ENCODE measurements around the gene MEGF6.

The MEGF6 gene

DNA sequence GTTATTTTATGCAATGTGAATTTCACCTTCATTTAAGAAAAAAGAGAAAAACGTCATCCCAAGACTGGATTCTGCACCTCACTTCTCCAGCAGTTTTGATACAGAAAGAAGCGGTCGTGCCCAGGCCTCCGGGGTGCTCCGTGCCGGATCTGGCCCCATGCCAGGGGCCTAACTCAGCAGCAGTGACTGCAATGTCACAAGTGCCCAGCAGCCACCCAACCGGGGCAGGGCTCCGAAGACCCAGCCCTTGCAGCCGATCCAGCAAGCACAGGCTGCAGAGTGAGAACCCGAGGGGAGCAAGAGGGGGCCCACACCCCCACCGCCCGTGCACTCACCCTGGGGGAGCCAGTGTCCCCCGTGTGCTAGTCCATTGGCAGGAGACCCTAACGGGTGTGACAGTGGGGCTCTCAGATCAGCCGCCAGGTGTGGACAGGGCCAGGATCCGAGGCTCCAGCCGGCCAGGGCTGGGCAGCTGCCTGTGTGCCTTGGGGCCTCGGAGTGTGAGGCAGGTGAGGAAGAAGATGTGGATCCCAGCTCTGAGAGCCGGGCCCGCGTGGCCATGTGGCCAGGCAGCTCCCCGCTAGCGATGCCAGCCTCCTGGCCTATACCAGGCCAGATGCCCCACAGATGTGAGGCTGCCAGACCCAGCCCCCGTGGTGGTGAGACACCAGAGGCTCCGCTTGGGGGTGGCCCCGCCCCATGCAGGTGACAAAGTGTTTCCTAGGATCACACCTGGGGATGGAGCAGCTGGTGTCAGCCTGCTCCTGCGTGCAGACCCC, 60.6 kb downstream of the MEGF6 start:
- peaks cover 36% of the 10 kb centered on the region for H3K4me1 ChIP-seq (ENCODE audit: control insufficient read depth, insufficient read depth, low read depth, low read length)
- no peaks in the 10 kb centered on the region for H3K79me1 ChIP-seq (replicated peaks; ENCODE audit: low read length, poor library complexity, severe bottlenecking)
- no peak overlapping the region for H2BK5ac ChIP-seq (ENCODE audit: low read depth, low read length, poor library complexity, severe bottlenecking)
- H3K36me3 ChIP-seq (ENCODE audit: control insufficient read depth in 1 of 2, insufficient read depth in 2 of 2, low read depth in 1 of 2, low read length in 2 of 2) = no peaks in the 10 kb centered on the region
- H3K4ac ChIP-seq (ENCODE audit: low read depth in 1 of 2, low read length in 2 of 2) = no peak overlapping the region
- WGBS = 93% methylated on average over 27 of the region's 27 CpGs
- no peak overlapping the region for H3K9ac ChIP-seq (ENCODE audit: low read length)
- H3K18ac ChIP-seq (ENCODE audit: low read depth in 1 of 2, low read length in 2 of 2) = no peak overlapping the region
- no peak overlapping the region for H3K4me2 ChIP-seq (ENCODE audit: low read length, poor library complexity, severe bottlenecking)
- H2AK5ac ChIP-seq (ENCODE audit: low read length, severe bottlenecking) = no peak overlapping the region
- no peak overlapping the region for H3K14ac ChIP-seq (ENCODE audit: low read length in 2 of 2)
- no peak overlapping the region for H4K91ac ChIP-seq (ENCODE audit: low read length)
- H2BK15ac ChIP-seq (ENCODE audit: low read depth, poor library complexity, severe bottlenecking) = no peak overlapping the region
- no peak overlapping the region for H2BK12ac ChIP-seq (ENCODE audit: low read length in 2 of 2)
- H3K9me3 ChIP-seq (ENCODE audit: control insufficient read depth, low read length) = no peaks in the 10 kb centered on the region
- H3K4me3 ChIP-seq (ENCODE audit: insufficient read depth in 1 of 2, low read depth in 1 of 2, low read length in 2 of 2) = no peak overlapping the region
- H4K8ac ChIP-seq (ENCODE audit: low read length) = no peak overlapping the region
- no peak overlapping the region for H2AFZ ChIP-seq (ENCODE audit: low read depth, low read length)
- peaks cover 46 to 85% of the 10 kb centered on the region in 2 experiments for H3K27me3 ChIP-seq (ENCODE audit: control insufficient read depth in 1 of 2, insufficient read depth in 1 of 2, low read length in 2 of 2)
- no peak overlapping the region for H3K23ac ChIP-seq (ENCODE audit: low read length in 2 of 2)
- DNase-seq = no peak
- no peak overlapping the region for H3K27ac ChIP-seq (ENCODE audit: low read length, poor library complexity, severe bottlenecking)
- no peak overlapping the region for H2BK120ac ChIP-seq (ENCODE audit: low read depth, low read length)

DNA sequence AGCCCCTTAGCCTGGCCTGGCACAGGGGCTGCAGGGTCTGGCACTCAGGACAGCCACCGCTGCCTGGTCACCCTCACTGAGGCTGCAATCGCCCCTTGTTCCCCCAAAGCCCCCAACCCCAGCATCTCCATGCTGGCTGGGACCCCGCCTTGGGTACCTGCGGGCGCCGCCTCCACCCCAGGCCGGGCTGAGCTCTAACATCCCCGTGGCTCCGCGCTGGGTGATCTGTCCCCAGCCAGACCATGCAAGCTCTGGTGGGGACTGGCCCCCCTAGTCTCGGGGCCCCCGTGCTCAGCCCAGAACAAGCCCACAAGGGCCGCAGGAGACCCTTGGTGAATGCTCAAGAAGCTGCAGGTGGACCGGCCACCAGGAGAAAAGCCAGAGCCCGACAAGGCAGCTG, 62.4 kb downstream of the MEGF6 start:
- Histone ChIP-seq H2BK120ac (ENCODE audit: low read depth, low read length) (no peak overlapping the region), H3K23ac (ENCODE audit: low read length in 2 of 2) (no peak overlapping the region), H3K27me3 (ENCODE audit: control insufficient read depth in 1 of 2, insufficient read depth in 1 of 2, low read length in 2 of 2) (peaks cover 32 to 85% of the 10 kb centered on the region in 2 experiments), H3K27ac (ENCODE audit: low read length, poor library complexity, severe bottlenecking) (no peak overlapping the region), H3K4me2 (ENCODE audit: low read length, poor library complexity, severe bottlenecking) (no peak overlapping the region), H3K18ac (ENCODE audit: low read depth in 1 of 2, low read length in 2 of 2) (no peak overlapping the region), H3K9me3 (ENCODE audit: control insufficient read depth, low read length) (no peaks in the 10 kb centered on the region), H2BK12ac (ENCODE audit: low read length in 2 of 2) (no peak overlapping the region), H3K9ac (ENCODE audit: low read length) (no peak overlapping the region), H3K36me3 (ENCODE audit: control insufficient read depth in 1 of 2, insufficient read depth in 2 of 2, low read depth in 1 of 2, low read length in 2 of 2) (peaks cover 0 to 6% of the 10 kb centered on the region in 2 experiments), H3K14ac (ENCODE audit: low read length in 2 of 2) (no peak overlapping the region), H3K4me3 (ENCODE audit: insufficient read depth in 1 of 2, low read depth in 1 of 2, low read length in 2 of 2) (no peak overlapping the region), H2BK15ac (ENCODE audit: low read depth, poor library complexity, severe bottlenecking) (no peak overlapping the region), H4K8ac (ENCODE audit: low read length) (no peak overlapping the region), H2AFZ (ENCODE audit: low read depth, low read length) (no peak overlapping the region), H3K4ac (ENCODE audit: low read depth in 1 of 2, low read length in 2 of 2) (no peak overlapping the region), H4K91ac (ENCODE audit: low read length) (no peak overlapping the region), H2AK5ac (ENCODE audit: low read length, severe bottlenecking) (no peak overlapping the region), H3K79me1 (replicated peaks; ENCODE audit: low read length, poor library complexity, severe bottlenecking) (no peaks in the 10 kb centered on the region), H3K4me1 (ENCODE audit: control insufficient read depth, insufficient read depth, low read depth, low read length) (peaks cover 47% of the 10 kb centered on the region), H2BK5ac (ENCODE audit: low read depth, low read length, poor library complexity, severe bottlenecking) (no peak overlapping the region)
- DNase-seq = no peak
- WGBS = 85% methylated on average over 15 of the region's 15 CpGs

DNA sequence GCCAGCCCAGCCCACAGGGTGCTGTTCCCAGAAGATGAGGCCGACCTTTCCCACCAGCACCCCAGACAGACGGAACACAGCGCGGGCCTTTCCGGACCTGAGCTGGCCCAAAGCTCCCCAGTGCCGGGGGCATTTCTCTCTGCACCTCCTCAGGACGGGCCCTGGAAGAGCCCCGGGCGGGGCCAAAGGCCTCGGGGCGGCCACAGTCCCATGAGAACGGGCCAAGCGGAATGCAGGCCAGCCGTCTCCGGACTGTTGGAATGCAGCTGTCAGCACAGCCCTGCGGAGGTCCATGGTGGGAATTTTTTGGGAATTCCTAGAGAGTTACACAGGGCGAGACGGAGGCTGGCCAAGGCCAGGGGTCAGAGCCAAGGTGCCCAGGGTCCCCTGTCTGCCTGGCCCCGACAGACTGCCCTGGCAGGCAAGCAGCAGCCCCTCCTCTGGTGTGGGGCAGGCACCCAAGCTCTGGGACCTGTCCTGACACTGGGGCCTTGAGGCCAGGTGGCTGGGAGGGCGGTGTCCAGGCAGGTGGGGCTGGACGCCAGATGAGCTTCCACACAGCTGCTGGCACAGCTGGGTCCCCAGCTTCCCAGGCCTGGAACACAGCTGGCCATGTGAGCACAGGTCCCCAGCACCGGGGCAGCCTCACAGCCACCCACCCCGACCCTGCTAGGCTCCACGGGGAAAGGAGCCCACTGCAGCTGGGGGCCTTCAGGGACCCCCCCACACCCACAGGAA, 63.0 kb downstream of the MEGF6 start:
- Histone ChIP-seq H3K4me3 (ENCODE audit: insufficient read depth in 1 of 2, low read depth in 1 of 2, low read length in 2 of 2) (no peak overlapping the region), H3K9ac (ENCODE audit: low read length) (no peak overlapping the region), H3K9me3 (ENCODE audit: control insufficient read depth, low read length) (no peaks in the 10 kb centered on the region), H3K18ac (ENCODE audit: low read depth in 1 of 2, low read length in 2 of 2) (no peak overlapping the region), H3K23ac (ENCODE audit: low read length in 2 of 2) (no peak overlapping the region), H3K4me2 (ENCODE audit: low read length, poor library complexity, severe bottlenecking) (no peak overlapping the region), H3K14ac (ENCODE audit: low read length in 2 of 2) (no peak overlapping the region), H3K27ac (ENCODE audit: low read length, poor library complexity, severe bottlenecking) (no peak overlapping the region), H2AFZ (ENCODE audit: low read depth, low read length) (no peak overlapping the region), H2BK5ac (ENCODE audit: low read depth, low read length, poor library complexity, severe bottlenecking) (no peak overlapping the region), H3K79me1 (replicated peaks; ENCODE audit: low read length, poor library complexity, severe bottlenecking) (no peaks in the 10 kb centered on the region), H4K8ac (ENCODE audit: low read length) (no peak overlapping the region), H3K36me3 (ENCODE audit: control insufficient read depth in 1 of 2, insufficient read depth in 2 of 2, low read depth in 1 of 2, low read length in 2 of 2) (peaks cover 0 to 6% of the 10 kb centered on the region in 2 experiments), H2BK120ac (ENCODE audit: low read depth, low read length) (no peak overlapping the region), H4K91ac (ENCODE audit: low read length) (no peak overlapping the region), H2BK12ac (ENCODE audit: low read length in 2 of 2) (no peak overlapping the region), H3K4ac (ENCODE audit: low read depth in 1 of 2, low read length in 2 of 2) (no peak overlapping the region), H3K4me1 (ENCODE audit: control insufficient read depth, insufficient read depth, low read depth, low read length) (peaks cover 47% of the 10 kb centered on the region), H2BK15ac (ENCODE audit: low read depth, poor library complexity, severe bottlenecking) (no peak overlapping the region), H3K27me3 (ENCODE audit: control insufficient read depth in 1 of 2, insufficient read depth in 1 of 2, low read length in 2 of 2) (peaks cover 26 to 85% of the 10 kb centered on the region in 2 experiments), H2AK5ac (ENCODE audit: low read length, severe bottlenecking) (no peak overlapping the region)
- no peak for DNase-seq
- WGBS = 62% methylated on average over 24 of the region's 24 CpGs
